K562 (cell line): ENCODE results near the gene VPREB3.

Experiments
- ARID2 ChIP-seq: fragments of 450-650 bp; IDR thresholded peaks from 2 replicates; pipeline ENCODE4 v1.6.1; 2017; ENCODE audit warnings: antibody characterized with exemption, mild to moderate bottlenecking
- ELK1 ChIP-seq: sonication (generic); formaldehyde crosslinking; IDR thresholded peaks from 2 replicates; pipeline ENCODE4 v1.8.1; 2022; ENCODE audit warnings: missing genetic modification reagents
- MYBL2 ChIP-seq, 2 experiments: fragments of 450-650 bp in 1 of 2; sonication (generic) in 1 of 2; formaldehyde crosslinking in 1 of 2; IDR thresholded peaks; 2 replicates each; pipeline versions ENCODE4 v1.6.1 to v1.8.1; 2017 to 2022; ENCODE audit warnings: borderline replicate concordance in 1 of 2, inconsistent platforms in 1 of 2, low read depth in 1 of 2, mild to moderate bottlenecking in 1 of 2, missing genetic modification reagents in 1 of 2, moderate library complexity in 1 of 2
- SRF ChIP-seq, 2 experiments: fragments of 250-450, 450-650 bp in 1 of 2; sonication (Bioruptor Pico) in 1 of 2; sonication (generic) in 1 of 2; formaldehyde crosslinking; IDR thresholded peaks; 2 replicates each; pipeline versions ENCODE4 v1.5.0 to v1.5.1; 2020 to 2022; ENCODE audit warnings: mild to moderate bottlenecking in 1 of 2, missing genetic modification reagents in 1 of 2
- YY1 ChIP-seq, 3 experiments: IDR thresholded peaks; 2 replicates each; pipeline ENCODE4 v1.6.1; 2011; ENCODE audit warnings: low read length in 2 of 3, mild to moderate bottlenecking in 2 of 3, moderate library complexity in 2 of 3, borderline replicate concordance in 1 of 3, control low read depth in 1 of 3, low read depth in 1 of 3; ENCODE audit not compliant: insufficient read depth in 3 of 3, insufficient replicate concordance in 2 of 3, control insufficient read depth in 1 of 3, insufficient read length in 1 of 3; ENCODE audit errors: extremely low read depth in 1 of 3

- TF ChIP-seq YY1 (IDR thresholded peaks at IDR 0.05; ENCODE audit: borderline replicate concordance in 1 of 3, control insufficient read depth in 1 of 3, extremely low read depth in 1 of 3, insufficient read depth in 3 of 3, insufficient read length in 1 of 3, insufficient replicate concordance in 2 of 3, low read depth in 1 of 3, low read length in 2 of 3), result no peak
- TF ChIP-seq ARID2, result no peak
- no peak for TF ChIP-seq ELK1 (CRISPR knock-in tag)
- no peak for TF ChIP-seq MYBL2 (IDR thresholded peaks at IDR 0.05; ENCODE audit: low read depth)
- no peak for TF ChIP-seq MYBL2 (CRISPR knock-in tag; IDR thresholded peaks at IDR 0.05; ENCODE audit: borderline replicate concordance)
- no peak for TF ChIP-seq SRF (CRISPR knock-in tag; IDR thresholded peaks at IDR 0.05)
Observed at GRCh38 chr22:23744001-23744400, 10.2 kb downstream of the VPREB3 start.
